ENCODE data around the gene EIF4A2. TPM values are rescaled to one million over a fixed set of nuclear protein-coding genes. Genes with fewer than 3 reads are reported as not detected.
"Not testable (repeated sequence)": the region's sequence is repeated elsewhere in the genome, so short reads cannot be mapped to it uniquely, and the experiment has no call there.

Gene EIF4A2
- polyA plus RNA-seq, 3 donors, result 781 to 936 (median 815) TPM

DNA sequence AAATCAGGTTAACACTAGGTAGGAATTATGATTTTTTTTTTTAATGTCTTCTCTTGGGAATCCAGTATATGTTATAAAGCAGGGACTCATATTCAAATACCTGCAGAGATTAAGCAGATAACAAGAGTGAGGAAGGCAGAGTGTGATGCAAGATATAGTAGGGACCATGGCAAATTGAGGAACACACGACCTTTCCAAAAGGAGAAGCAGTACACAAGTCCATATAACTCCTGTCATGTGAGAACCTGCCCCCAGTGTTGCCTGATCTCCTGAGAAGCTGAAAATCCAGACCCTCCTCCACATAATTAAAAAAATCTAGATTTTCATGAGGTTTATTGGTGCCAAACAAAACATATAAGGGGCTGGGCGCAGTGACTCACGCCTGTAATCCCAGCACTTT lies 19.3 kb downstream of the EIF4A2 start:
- DNase-seq (ENCODE audit: extremely low read depth in 1 of 11, low read depth in 9 of 11, low spot score in 4 of 11), result no peak

DNA sequence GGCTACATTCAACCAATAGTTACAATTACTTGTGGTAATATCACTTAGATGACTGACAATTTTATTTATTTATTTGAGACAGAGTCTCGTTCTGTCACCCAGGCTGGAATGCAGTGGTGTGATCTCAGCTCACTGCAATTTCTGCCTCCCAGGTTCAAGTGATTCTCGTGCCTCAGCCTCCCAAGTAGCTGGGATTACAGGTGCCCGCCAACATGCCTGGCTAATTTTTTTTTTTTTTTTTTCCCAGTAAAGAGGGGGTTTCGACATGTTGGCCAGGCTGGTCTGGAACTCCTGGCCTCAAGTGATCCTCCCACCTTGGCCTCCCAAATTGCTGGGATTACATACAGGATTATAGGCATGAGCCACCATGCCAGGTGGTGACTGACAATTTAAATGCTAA lies 20.1 kb downstream of the EIF4A2 start:
- DNase-seq (ENCODE audit: extremely low read depth in 1 of 11, low read depth in 9 of 11, low spot score in 4 of 11), result not testable (repeated sequence)

DNA sequence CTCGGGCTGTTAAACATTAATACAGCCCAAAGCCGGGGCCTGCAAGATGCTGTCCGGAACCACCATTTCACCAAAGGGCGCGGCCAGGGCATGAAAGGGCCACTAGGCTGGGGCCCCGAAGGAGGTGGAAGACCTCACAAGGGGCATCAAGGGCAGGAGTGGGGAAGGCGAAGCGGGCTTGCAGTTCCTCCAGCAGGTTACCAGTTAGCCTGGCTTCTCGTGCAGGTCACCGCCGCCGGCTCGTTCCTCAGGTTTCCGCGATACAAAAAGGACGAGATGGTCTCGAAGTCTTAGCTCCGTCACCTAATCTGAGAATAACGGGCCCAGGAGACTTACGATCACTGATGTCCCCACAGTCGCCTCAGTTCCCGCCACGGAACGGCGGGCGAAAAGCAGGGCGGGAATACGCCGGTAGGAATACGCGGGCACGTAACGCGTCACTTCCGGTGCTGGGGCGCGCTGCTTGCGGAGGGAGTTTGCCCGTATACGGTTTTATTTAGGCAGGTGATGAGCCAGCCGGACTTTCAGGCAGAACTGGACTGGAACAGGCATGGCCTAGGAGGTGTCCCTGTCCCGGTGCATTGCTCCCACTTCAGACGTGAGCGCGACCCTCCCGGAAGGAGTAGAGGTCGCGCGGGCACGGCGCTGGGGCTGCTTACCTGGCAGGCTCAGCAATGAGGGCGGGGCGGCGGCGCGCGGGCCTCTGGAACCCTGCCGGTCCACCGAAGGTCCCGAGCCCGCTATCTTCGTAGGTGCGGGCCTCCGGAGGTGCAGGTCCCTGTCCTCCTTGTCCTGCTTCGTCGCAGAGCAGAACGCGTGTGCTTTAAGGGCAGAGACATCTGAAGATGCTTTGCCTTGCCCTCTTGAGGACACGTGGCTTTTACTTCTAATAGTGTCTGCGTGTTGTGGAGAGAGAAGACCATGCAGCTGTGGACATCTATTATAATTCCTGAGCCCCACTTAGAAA lies 23.0 kb downstream of the EIF4A2 start, which contains the start of gene RFC4:
RFC4 (minus strand) TSS at position 394 of the 967 bp plus-strand sequence. CDS start 1,769 bp downstream, outside the sequence.
- DNase-seq (ENCODE audit: extremely low read depth in 1 of 11, low read depth in 9 of 11, low spot score in 4 of 11), result peak in 9 of 11 donors; percentile 70 to 76 (median 73)

DNA sequence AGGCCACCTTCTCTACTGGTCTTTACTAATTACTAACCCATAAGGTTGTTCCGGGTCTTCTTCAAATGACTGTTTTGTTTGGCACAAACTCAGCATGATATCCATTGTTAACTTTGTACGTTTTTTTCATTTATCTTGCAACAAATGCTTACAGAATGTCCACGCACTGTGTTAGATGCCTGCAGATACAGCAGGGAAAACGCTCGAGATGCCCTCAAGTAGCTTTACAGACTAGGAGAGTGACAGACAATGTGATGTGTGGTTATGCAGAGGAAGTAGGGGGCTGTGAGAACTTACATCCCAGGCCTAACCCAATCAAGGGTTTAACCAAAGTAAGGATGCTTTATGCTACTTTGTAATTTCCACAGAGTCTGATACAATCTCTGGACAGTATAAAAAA lies 23.9 kb downstream of the EIF4A2 start:
- DNase-seq (ENCODE audit: extremely low read depth in 1 of 11, low read depth in 9 of 11, low spot score in 4 of 11), result no peak

DNA sequence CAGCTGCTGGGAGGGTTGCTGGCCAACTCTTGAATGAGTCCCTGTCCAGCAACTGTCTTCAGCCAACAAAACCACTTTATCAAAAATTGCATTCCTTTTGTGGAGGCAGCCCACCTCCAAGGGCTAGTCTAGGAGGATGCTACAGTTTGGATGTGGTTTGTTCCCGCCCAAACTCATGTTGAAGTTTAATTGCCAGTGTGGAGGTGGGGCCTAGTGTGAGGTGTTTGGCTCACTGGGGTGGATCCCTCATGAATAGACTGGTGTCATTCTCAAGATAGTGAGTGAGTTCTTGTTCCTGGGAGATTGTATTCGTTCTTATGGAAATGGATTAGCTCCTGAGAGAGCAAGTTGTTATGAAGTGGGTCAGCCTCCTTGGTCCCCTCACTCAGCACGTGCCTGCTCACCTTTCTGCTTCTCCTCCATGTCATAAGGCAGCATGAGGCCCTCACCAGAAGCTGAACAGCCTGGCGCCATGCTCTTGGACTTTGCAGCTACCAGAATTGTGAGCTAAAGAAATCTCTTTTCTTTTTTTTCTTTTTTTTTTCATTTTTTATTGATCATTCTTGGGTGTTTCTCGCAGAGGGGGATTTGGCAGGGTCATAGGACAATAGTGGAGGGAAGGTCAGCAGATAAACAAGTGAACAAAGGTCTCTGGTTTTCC lies 27.1 kb downstream of the EIF4A2 start:
- no peak for DNase-seq (ENCODE audit: extremely low read depth in 1 of 11, low read depth in 9 of 11, low spot score in 4 of 11)

DNA sequence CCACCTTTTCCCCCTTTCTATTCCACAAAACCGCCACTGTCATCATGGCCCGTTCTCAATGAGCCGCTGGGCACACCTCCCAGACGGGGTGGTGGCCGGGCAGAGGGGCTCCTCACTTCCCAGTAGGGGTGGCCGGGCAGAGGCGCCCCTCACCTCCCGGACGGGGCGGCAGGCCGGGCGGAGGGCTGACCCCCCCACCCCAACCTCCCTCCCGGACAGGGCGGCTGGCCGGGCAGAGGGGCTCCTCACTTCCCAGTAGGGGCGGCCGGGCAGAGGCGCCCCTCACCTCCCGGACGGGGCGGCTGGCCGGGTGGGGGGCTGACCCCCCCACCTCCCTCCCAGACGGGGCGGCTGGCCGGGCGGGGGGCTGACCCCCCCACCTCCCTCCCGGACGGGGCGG lies 27.9 kb downstream of the EIF4A2 start:
- DNase-seq (ENCODE audit: extremely low read depth in 1 of 11, low read depth in 9 of 11, low spot score in 4 of 11), result not testable (repeated sequence)

DNA sequence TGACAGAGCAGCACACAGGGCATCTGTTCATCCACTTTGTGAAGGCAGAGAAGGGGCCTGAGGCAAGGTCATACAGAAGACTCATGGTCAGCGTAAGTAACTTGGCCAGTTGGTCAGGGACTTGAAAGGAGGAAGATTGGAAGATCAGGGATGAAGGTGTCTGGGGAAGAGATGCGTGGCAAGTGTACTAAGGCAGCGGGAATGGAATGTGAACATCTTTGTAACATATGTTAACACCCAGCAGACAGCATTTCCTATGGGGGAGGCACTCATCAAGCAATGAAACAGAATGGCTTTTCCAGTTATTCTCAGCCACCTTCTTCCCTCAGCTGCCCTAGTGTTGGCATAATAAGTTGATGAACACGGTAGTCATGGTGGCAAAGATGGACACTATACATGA lies 30.7 kb downstream of the EIF4A2 start:
- DNase-seq (ENCODE audit: extremely low read depth in 1 of 11, low read depth in 9 of 11, low spot score in 4 of 11), result no peak

DNA sequence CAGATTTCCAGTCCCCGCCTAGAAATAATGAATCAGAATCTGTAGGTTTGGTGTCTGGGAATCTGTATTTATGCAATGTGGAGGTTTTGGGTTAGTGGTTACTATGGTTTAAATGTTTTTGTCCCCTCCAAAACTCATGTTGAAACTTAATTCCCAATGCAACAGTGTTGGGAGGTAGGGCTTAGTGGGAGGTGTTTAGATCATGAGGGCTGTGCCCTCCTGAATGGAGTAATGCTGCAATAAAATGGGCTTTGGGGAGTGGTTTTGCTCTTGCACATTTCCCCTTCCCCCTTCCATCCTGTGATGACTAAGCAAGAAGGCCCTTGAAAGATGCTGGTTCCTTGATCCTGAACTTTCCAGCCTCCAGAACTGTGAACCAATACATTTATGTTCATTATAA lies 32.1 kb downstream of the EIF4A2 start:
- no peak for DNase-seq (ENCODE audit: extremely low read depth in 1 of 11, low read depth in 9 of 11, low spot score in 4 of 11)

DNA sequence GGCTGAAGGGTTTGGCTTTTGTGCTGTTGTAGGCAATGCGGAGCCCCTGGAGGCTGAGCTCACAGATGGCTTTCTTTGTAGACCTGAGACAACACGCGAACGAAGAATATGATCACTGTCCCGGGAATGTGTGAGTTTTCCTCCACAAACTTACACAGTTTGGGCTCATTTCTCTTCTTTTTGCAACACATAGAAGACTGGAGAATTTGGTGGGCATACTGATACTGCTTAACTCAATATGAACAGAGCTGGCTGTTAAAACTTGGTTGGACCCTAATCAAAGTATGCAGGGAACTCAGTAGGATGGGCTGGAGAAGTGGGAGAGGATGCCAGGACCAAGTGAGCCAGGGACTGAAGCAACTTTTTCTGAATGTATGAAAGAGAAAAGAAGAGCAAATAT lies 35.1 kb downstream of the EIF4A2 start:
- no peak for DNase-seq (ENCODE audit: extremely low read depth in 1 of 11, low read depth in 9 of 11, low spot score in 4 of 11)

DNA sequence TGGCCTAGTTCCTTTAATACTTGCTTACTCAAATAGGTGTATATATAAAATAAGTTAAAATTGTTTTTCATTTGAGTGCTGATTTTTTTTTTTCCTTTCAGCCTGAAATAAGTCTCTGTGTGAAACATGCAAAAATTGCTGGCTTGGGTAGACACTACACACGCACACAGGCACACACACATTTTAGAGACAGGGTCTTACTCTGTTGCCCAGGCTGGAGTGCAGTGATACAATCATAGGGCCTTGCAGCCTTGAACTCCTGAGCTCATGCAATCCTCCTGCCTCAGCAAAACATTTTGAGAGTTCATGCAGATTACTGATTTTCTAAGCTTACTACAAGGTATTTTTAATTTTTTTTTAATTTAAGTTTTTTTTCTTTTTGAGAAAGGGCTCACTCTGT lies 35.6 kb downstream of the EIF4A2 start:
- DNase-seq (ENCODE audit: extremely low read depth in 1 of 11, low read depth in 9 of 11, low spot score in 4 of 11), result no peak

DNA sequence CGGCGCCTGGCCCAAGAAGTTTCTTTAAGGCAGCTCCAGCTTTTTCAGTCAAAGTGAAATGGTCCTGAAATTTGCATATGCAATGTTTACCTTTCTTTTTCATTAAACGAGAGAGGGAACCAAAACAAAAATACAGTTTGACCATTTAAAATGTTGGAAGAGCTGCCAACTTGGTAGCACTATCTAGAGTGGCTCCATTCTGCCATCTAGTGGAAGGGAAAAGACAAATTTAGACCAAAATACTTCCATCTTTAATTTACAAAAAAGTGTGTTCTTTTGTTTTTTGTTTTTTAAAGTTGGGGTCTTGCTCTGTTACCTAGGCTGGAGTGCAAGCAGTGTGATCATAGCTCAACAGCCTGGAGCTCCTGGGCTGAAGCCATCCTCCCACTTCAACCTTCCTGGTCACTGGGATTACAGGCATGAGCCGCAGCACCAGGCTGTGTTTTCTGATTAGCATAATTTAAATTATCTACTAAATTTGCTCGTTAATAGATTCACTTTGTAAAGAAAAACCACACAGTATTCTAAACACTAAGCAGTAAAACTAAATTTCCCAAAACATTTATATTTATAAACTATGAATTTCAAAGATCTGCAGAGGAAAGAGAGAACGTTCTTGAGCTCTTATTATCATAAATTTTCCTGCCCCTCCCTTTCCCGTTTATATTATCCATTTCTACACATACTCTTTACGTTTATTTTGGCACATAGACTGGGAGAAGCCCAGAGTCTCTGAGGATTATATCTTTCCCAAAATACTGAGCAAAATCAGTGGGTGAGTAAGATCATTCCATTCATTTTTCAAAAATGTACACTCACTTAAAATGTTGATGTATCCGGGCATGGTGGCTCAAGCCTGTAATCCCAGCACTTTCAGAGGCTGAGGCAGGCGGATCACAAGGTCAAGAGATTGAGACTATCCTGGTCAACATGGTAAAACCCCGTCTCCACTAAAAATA lies 38.3 kb downstream of the EIF4A2 start:
- peak in 3 of 11 donors; percentile 41 to 54 (median 44) for DNase-seq (ENCODE audit: extremely low read depth in 1 of 11, low read depth in 9 of 11, low spot score in 4 of 11)

DNA sequence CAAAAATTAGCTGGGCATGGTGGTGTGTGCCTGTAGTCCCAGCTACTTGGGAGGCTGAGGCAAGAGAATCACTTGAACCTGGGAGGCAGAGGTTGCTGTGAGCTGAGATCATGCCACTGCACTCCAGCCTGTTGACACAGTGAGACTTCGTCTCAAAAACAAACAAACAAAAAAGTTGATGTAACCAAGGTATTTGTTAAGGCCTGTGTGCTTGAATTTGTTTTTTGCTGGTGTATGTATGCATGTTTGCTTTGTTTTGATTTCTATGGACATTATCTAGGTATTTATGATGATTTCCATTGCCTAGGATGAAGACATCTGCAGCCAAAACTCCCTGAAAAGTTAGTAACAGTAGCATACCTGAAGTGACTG lies 39.0 kb downstream of the EIF4A2 start:
- DNase-seq (ENCODE audit: extremely low read depth in 1 of 11, low read depth in 9 of 11, low spot score in 4 of 11), result not testable (repeated sequence)

DNA sequence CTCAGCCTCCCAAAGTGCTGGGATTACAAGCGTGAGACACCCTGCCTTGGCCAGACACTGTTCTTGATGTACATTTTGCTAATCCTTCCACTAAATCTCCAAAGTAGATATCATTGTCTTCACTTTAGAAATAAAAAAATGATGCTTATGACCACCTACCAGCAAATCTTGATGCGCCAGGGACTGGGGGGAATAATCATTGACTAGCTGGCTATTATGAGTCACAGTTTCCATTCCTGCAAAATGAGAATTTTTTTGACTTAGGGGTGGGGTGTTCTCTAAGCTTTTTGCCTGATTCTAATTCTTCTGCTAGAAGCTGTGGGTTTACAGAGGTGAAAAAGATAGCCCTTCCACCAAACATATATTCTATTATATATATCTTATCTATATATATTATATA lies 40.0 kb downstream of the EIF4A2 start:
- DNase-seq (ENCODE audit: extremely low read depth in 1 of 11, low read depth in 9 of 11, low spot score in 4 of 11), result no peak

DNA sequence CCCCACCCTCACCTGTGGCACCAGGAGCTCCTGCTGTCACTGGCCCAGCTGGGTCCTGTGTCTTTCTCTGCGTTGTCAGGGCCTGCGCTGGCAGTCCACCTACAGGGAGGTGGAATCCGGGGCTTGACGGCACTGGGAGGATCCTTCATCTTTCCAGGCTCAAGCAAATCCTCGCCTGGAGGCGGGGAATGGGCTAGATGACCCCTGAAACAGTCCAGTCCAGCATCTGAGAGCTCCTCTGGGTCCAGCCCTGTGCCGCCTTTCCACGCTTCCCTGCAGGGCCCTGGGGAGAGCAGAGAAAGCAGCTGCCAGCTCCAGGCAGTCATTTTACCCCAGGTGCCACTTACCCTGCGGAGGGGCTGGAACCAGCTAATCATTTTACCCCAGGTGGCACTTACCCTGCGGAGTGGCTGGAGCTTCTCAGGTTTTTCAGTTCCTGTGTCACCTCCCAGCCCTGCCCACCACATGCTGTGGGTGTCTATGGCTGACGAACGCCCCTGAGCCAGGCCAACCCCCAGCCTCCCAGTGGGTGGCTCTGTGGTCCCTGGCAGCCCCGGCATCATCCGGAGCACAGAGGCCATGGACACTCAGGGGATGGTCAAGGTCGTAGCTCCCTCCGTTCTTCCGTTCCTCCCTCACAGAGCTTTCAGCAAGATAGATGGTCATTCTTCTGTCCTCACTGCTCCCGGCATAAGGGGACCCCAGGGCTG lies 41.2 kb downstream of the EIF4A2 start:
- DNase-seq (ENCODE audit: extremely low read depth in 1 of 11, low read depth in 9 of 11, low spot score in 4 of 11), result no peak

DNA sequence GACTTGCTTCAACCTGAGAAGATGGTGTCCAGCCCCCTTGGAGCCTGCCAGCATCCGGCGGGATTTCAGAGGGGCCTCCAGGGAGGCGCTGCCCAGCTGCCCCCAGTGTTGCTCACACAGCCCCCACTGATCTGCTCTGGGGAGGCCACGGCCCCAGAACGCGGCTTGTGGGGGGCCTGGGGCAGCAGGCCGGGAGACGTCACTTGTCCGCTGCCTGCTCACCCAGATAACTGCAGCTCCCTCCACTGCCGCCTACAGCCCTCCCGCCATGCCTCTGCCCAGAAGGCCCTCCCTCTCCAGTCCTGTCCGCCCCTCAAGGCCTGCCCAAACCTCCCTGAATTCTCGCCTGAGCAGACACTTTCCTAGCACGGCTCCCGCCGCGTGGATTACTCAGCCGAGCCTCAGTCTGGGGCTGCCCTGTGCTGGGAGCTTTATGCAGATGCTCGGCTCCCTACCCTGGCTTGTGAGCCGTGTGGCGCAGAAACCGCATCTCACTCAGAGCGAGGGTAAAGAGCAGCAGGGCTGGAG lies 42.0 kb downstream of the EIF4A2 start:
- DNase-seq (ENCODE audit: extremely low read depth in 1 of 11, low read depth in 9 of 11, low spot score in 4 of 11), result peak in 1 of 11 donors; percentile 37

DNA sequence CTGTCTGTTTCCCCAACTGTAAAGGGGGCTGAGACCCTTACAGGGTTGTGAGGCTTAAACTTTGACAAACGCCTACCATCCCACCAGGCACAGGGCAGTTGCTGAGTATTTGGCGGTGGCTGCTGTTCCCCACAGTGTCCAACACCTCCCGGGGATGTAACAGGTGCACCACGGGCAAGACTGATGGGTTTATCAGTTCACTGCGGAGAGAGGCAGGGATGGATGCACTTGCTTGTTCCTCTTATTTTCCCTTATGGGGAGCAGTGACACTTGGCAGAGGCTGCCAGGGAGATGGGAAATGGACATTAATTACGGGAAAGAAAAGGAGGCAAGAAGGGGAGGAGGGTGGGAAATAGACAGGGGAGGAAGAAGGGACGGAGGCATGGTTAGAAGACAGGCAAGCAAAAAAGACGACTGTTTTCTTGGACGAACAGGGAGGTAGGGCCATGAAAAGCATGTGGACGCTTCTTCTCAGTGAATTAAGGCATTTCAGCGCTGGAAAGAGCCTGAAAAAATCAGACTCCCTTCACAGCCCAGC lies 42.6 kb downstream of the EIF4A2 start:
- no peak for DNase-seq (ENCODE audit: extremely low read depth in 1 of 11, low read depth in 9 of 11, low spot score in 4 of 11)

DNA sequence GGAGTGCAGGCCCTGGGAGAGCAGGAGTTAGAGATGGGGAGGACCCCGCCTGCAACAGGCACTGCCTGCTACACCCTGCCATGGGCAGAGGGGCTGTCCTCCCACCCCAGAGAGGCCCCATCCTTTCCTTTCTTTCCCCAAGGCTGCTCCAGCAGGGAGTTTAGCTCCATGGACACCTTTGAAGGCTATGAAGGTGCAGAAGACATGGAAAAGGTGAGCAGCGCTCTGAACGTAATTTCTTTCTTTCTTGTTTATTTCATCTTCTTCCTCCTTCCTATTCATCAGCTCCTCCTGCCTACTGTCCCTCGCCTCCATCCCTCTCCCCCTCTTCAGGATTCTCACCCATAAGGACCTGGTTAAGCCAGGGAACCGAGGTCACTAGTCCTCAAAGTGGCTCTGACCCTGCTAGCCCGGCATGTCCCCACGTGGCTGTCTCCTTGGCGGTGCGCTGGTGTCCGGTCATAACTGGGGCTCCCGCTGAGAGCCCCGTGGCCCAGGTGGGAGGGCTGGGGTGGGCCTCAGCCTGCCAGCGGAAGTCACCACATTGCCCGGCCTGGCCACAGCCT lies 43.1 kb downstream of the EIF4A2 start:
- DNase-seq (ENCODE audit: extremely low read depth in 1 of 11, low read depth in 9 of 11, low spot score in 4 of 11), result no peak

Measured in renal cortex interstitium (tissue), 11 donors.